ENCODE results near the gene SERPINA3.

The SERPINA3 gene

DNA sequence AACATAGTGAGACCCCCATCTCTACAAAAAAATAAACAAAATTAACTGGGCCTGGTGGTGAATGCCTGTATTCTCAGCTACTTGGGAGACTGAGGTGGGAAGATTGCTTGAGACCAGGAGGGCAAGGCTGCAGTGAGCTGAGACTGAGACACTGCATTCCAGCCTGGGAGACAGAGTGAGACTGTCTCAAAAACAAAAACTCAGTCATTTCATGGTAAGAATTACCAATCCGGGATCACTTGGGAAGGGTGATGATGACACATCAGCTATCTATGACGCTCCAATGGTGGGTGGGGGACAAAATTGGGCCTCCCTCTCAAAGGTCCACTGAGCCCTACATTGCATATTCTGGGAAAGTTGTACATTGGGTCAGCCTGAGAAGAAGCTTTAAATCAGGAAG, 47.7 kb downstream of the SERPINA3 start:
- no peak for DNase-seq

DNA sequence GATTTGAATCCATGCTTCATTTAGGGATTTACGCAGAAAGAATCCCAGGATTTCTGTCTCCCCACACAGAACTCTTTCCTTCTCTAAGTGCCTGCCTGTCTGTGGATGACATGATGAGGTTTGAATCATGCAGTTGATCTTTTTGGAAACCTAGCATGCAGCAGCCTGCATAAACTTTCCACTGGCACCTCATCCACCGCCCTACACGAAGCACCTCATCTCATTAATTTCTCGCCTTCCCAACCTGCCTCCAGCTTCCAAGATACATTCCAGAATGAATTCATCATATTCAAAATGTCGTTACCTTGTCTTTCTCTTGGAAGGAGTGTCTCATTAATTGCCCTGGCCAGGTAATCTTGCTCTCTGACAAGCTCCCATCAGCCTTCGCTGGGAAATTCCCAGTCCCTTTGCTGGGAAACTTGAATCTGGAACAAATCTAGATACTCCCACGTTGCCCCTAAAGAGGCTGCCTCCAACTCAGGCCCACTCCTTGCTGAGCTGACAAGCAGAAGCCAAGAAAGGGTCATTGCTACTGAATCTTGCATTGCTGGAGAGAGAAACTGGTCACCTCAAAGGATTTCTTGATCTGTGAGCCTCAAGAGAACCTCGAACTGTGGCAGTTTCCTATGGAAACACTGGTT, 48.2 kb downstream of the SERPINA3 start:
- DNase-seq: no peak

DNA sequence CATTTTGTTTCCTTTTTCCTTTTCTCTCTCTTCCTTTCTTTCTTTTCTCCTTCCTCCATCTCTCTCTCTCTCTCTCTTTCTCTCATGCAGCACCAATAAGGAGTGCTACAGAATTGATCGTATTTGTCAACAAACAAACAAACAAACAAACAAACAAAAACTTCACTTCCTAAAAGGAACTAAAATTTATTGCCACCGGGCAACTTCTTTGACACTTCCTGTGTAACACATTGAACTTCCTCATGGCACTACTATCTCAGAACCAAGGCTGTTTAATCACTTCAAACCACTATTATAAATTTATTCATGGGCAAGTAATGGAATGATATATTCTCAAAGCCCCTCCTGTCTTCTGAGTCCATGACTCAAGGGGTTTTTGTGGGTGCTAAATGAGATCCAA, 51.3 kb downstream of the SERPINA3 start:
- no peak for DNase-seq

DNA sequence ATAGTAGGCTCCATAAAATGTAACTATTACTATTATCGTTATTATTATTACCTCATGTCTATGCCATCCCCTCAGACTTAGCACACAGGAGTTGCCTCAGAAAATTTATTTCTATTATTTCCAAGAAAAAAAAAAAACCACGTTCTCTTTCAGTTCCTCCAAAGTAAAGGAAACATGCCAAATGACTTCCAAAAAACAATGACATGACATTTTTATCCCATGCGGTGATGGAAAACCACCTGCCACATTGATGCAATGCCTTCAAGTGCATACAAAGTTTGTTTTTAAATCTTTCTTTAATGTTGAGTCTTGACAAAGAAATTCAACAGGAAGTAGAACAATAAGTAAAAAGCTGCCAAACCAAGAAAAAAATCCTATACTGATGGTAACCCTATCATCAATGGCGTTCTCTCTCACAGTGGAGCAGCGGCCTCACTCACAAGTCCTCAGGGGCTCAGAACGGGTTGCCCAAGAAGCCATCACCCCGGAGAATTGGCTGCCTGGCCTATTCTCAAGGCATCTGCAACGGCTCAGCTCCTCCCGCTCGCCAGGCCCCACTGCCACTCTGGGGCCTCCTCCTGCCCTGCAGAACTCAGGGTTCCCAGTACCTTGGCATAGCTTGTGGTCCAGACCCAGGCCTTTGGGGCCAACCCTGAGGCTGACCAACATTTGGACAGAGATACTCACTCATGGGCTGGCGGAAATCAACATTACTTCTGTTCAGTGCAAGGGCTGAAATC, 51.9 kb downstream of the SERPINA3 start:
- DNase-seq: no peak

DNA sequence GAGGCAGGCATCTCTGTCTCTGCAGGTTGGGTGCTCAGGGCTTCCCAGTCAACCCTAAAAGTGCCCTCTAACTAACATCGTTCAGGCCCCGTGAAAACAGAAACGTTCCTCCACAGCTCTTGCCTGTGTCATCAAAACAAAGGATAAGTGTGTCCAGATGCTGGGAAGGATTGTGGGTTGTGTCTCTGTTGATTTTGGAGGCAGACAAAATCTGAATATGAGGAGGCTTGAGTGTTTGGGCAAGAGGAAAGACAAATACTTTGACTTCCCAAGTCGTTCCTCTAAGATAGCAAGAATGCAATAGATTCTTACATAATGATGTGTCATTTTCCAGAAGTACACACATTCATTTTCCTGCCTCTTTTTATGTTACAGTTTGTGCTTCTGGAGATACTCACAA, 52.9 kb downstream of the SERPINA3 start:
- no peak for DNase-seq

DNA sequence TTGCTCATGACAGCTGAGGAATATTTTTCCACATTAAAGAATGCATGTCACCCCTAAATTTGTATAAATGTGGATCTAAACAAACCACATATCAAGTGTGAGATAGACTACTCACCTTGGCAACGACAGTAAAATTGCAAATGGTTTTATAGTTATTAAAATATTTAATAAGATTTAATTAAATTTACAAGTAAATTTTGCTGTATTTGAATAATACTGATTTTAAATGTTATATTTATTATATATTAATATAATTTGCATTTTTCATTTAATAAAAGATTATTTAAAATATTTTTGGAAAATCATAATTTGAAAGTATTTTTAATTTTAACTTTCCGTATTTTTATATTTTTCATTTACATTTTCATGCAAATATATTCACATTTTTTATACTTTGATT, 53.4 kb downstream of the SERPINA3 start:
- no peak for DNase-seq

DNA sequence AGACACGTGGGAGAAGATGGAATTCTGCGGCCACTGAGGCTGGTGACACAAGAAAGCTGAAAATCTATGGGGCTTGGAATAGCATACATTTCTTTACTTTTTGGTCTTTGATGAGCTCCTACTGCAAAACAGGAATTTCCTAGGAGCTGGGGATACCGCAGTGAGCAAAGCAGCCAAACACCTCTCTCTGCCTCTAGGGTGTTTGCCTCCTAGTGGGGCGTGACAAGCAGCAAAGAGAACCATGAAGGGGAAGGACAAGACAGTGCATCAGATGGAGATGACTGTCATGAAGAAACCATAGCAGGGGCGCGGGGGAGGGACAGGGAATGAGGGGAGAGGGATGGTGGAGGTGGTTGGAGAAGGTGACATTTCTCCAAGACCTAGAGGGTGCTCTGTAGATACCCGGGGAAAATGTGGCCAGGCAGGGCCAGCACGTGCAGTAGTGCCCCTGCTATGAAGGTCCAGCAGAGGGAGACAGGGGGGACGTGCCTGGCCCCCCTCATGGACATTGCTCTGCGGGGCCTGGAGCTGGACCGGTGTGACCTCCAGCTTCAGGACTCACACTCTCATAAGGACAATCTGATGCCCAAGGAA, 58.6 kb downstream of the SERPINA3 start:
- DNase-seq: no peak

DNA sequence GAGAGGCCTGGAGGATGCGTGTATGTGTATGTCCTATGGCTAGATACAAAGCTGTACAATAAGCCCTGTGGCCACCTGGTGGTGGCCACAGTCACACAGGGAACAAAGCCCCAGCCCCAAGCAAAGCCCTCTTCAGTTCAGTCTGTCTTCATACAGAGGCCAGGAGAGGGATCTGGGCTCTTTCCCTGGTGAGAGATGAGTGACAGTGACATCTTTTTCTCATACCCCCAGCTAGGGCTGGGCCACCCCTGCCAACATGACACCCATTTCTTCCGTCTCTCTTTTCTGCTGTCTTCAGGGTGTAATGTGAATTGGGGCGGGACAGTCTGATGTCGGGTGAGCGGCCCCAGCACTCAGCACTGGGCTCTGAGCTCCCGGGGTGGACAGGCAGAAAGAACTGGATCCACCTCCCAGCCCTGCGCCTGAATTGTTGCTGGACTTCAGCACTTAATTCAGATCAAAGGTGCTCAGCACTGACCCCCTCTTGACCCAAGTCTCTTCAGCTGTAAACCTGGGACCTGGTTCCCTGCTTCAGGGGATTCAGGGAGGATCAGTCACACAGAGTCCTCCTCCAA, 59.8 kb downstream of the SERPINA3 start:
- DNase-seq: no peak

DNA sequence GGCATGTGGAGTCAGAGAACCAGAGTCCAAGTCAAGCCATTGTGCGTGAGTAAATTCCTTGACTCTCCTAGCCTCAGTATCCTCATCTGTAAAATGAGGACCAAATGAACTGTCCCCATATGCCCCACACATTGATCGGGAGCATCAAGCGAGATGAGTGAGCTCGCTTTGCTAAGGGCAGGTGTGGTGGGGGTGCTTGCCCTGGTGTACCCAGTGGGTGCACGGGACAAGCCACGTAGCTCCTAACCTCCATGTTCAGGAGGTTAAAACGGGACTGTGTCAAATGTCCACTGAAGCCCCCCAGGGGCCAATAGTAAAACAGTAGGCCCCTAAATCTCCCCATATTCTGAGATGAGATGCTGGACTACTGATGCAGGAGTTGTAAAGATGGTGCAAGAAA, 60.9 kb downstream of the SERPINA3 start:
- DNase-seq: no peak

All from activated gamma-delta T cell (primary cell).